Spleen (tissue), 11 donors: ENCODE data around the gene CERS3. TPM values are rescaled to one million over a fixed set of nuclear protein-coding genes. Genes with fewer than 3 reads are reported as not detected.

ENCODE experiments used
- DNase-seq: peaks from one replicate; pipeline ENCODE4 v3.0.0-alpha.2; 2020
- H3K27ac ChIP-seq, 8 donors: fragments of 200-600 bp; sonication (generic) in 7 of 8; 1 replicate in 4 of 8; 2 replicates in 4 of 8; pipeline versions ENCODE4 v1.5.0 to v1.8.0; 2016 to 2021; ENCODE audit warnings: inconsistent platforms in 4 of 8, mild to moderate bottlenecking in 4 of 8, moderate library complexity in 1 of 8
- H3K27me3 ChIP-seq, 7 donors: fragments of 200-600 bp; sonication (generic) in 6 of 7; replicated peaks in 1 of 7; 1 replicate in 4 of 7; 2 replicates in 3 of 7; pipeline versions ENCODE4 v1.5.0 to v1.8.0; 2016 to 2021; ENCODE audit warnings: inconsistent platforms in 3 of 7, mild to moderate bottlenecking in 1 of 7
- H3K36me3 ChIP-seq, 6 donors: fragments of 200-600 bp; sonication (generic) in 5 of 6; 1 replicate in 4 of 6; 2 replicates in 2 of 6; pipeline versions ENCODE4 v1.5.0 to v1.8.0; 2016 to 2021; ENCODE audit warnings: inconsistent platforms in 2 of 6
- H3K4me1 ChIP-seq, 6 donors: fragments of 200-600 bp; sonication (generic) in 5 of 6; 1 replicate in 3 of 6; 2 replicates in 3 of 6; pipeline versions ENCODE4 v1.5.0 to v1.8.0; 2016 to 2021; ENCODE audit warnings: inconsistent platforms in 3 of 6
- H3K4me3 ChIP-seq, 8 donors: fragments of 200-600 bp; sonication (generic) in 7 of 8; 1 replicate in 4 of 8; 2 replicates in 4 of 8; pipeline versions ENCODE4 v1.5.0 to v1.8.0; 2016 to 2021; ENCODE audit warnings: inconsistent platforms in 4 of 8, mild to moderate bottlenecking in 4 of 8, moderate library complexity in 2 of 8
- H3K9me3 ChIP-seq, 8 donors: fragments of 200-600 bp; sonication (generic) in 7 of 8; 1 replicate in 4 of 8; 2 replicates in 4 of 8; pipeline versions ENCODE4 v1.5.0 to v1.8.0; 2016 to 2021; ENCODE audit warnings: inconsistent platforms in 4 of 8
- CTCF ChIP-seq, 11 experiments: fragments of 200-600 bp in 7 of 11; fragments of 450-650 bp in 4 of 11; sonication (generic) in 4 of 11; IDR thresholded peaks in 8 of 11; conservative IDR thresholded peaks in 3 of 11; 1 replicate in 7 of 11; 2 replicates in 4 of 11; pipeline versions ENCODE4 v1.4.0 to v1.8.0; 2016 to 2021; ENCODE audit warnings: antibody characterized with exemption in 11 of 11, inconsistent platforms in 4 of 11, mild to moderate bottlenecking in 1 of 11
- POLR2A ChIP-seq, 3 donors: fragments of 450-650 bp; IDR thresholded peaks; one replicate each; pipeline ENCODE4 v1.5.1; 2017; ENCODE audit warnings: antibody characterized with exemption in 3 of 3, mild to moderate bottlenecking in 1 of 3
- POLR2AphosphoS5 ChIP-seq, 3 donors: sonication (generic); formaldehyde crosslinking; IDR thresholded peaks; one replicate each; pipeline ENCODE4 v1.5.1; 2017; ENCODE audit warnings: antibody characterized with exemption in 3 of 3
- WGBS, 5 donors: extraction: QIAGEN DNeasy Blood & Tissue Kit in 3 of 5; methylation state at CpG; one replicate each; pipeline versions ENCODE4 v1.1.5 to v1.1.7; 2013 to 2018; 5-methylcytosine and 5-hydroxymethylcytosine counted together
- intact Hi-C: fragments of 100-400 bp; cut with DNase I; formaldehyde crosslinking; loops from one replicate; pipeline ENCODE4 v1.15.0; 2023; ENCODE audit warnings: low total_unique reads
- polyA plus RNA-seq, 3 donors: library from polyadenylated mRNA; stranded (reverse); fragments of 200-250 nt; gene quantifications; one replicate each; pipeline ENCODE4 v1.2.1, GENCODE V29; 2013
- total RNA-seq, 7 donors: library from RNA; depleted of rRNA in 3 of 7; stranded (reverse); fragments of >200 nt in 3 of 7; fragmentation: NEBNext Ultra II Directional in 4 of 7; extraction: Animal tissue kit (Norgen Biotek cat#: 25700) in 4 of 7; gene quantifications; one replicate each; pipeline versions ENCODE4 v1.1.0 to v1.2.1, GENCODE V29; 2016 to 2021
- donor health status: healthy with polysubstance abuse.
- donor health status: DM: no; HTN: no; CAD: no; lungs with moderate emphysema.
- donor health status: DM: no; HTN: no; CAD: no.
- donor health status: Bipolar disorder and iron deficiency.
- donor health status: healthy.
- donor health status: DM: no; HTN: no; CAD: no.
- donor health status: DM: yes; HTN: yes; CAD: no.

The CERS3 gene
- total and polyA plus RNA-seq, 10 donors = 0.04 to 0.41 (median 0.23) TPM; not detected in 4

- Histone ChIP-seq H3K27ac (no peak overlapping the region), H3K27me3 (no peaks in the 10 kb centered on the region), H3K4me1 (no peaks in the 10 kb centered on the region), H3K4me3 (no peak overlapping the region), H3K36me3 (no peaks in the 10 kb centered on the region), H3K9me3 (peaks cover 0 to 18% (median 4%) of the 10 kb centered on the region in 8 donors)
- no peak for DNase-seq
- intact Hi-C loops = no loop called here
- no peak for TF ChIP-seq POLR2A (IDR thresholded peaks at IDR 0.05)
- TF ChIP-seq CTCF (IDR thresholded peaks at IDR 0.05 in 8 of 11, conservative IDR thresholded peaks at IDR 0.05 in 3 of 11) = no peak
- no peak for TF ChIP-seq POLR2AphosphoS5 (IDR thresholded peaks at IDR 0.05)
- 78 to 85% (median 84%) methylated on average over 3 of the region's 3 CpGs for WGBS, 5 donors
Observed at GRCh38 chr15:100471933-100472332, 56.8 kb downstream of the CERS3 start.

- Histone ChIP-seq H3K36me3 (no peaks in the 10 kb centered on the region), H3K4me1 (no peaks in the 10 kb centered on the region), H3K4me3 (no peak overlapping the region), H3K27me3 (no peaks in the 10 kb centered on the region), H3K9me3 (peaks cover 0 to 3% (median under 1%) of the 10 kb centered on the region in 8 donors), H3K27ac (no peak overlapping the region)
- intact Hi-C loops = no loop called here
- DNase-seq = no peak
- TF ChIP-seq CTCF (IDR thresholded peaks at IDR 0.05 in 8 of 11, conservative IDR thresholded peaks at IDR 0.05 in 3 of 11) (no peak), POLR2AphosphoS5 (IDR thresholded peaks at IDR 0.05) (no peak), POLR2A (IDR thresholded peaks at IDR 0.05) (no peak)
- WGBS, 5 donors = 53 to 73% (median 68%) methylated on average over 2 of the region's 2 CpGs
Observed at GRCh38 chr15:100468285-100468684, 60.5 kb downstream of the CERS3 start.

- no peaks in the 10 kb centered on the region for H3K27me3 ChIP-seq
- WGBS, 5 donors = 49 to 64% (median 60%) methylated on average over 4 of the region's 4 CpGs
- H3K36me3 ChIP-seq = no peaks in the 10 kb centered on the region
- no peak for TF ChIP-seq POLR2AphosphoS5 (IDR thresholded peaks at IDR 0.05)
- TF ChIP-seq CTCF (IDR thresholded peaks at IDR 0.05 in 8 of 11, conservative IDR thresholded peaks at IDR 0.05 in 3 of 11) = no peak
- TF ChIP-seq POLR2A (IDR thresholded peaks at IDR 0.05) = no peak
- H3K9me3 ChIP-seq = no peaks in the 10 kb centered on the region
- intact Hi-C loops = no loop called here
- no peak overlapping the region for H3K27ac ChIP-seq
- H3K4me1 ChIP-seq = no peaks in the 10 kb centered on the region
- no peak for DNase-seq
- no peak overlapping the region for H3K4me3 ChIP-seq
Observed at GRCh38 chr15:100466073-100466472, 62.7 kb downstream of the CERS3 start.

- intact Hi-C loops = no loop called here
- DNase-seq = no peak
- WGBS, 5 donors = 38 to 49% (median 40%) methylated on average over 5 of the region's 5 CpGs
- Histone ChIP-seq H3K36me3 (no peaks in the 10 kb centered on the region), H3K27ac (no peak overlapping the region), H3K27me3 (no peaks in the 10 kb centered on the region), H3K4me1 (no peaks in the 10 kb centered on the region), H3K9me3 (peaks cover 0 to 3% (median 0%) of the 10 kb centered on the region in 8 donors), H3K4me3 (no peak overlapping the region)
- TF ChIP-seq CTCF (IDR thresholded peaks at IDR 0.05 in 8 of 11, conservative IDR thresholded peaks at IDR 0.05 in 3 of 11) = no peak
Observed at GRCh38 chr15:100464888-100465287, 63.9 kb downstream of the CERS3 start.
